Stimulated activated CD4-positive, alpha-beta T cell treated with anti-CD3 and anti-CD28 coated beads, Interleukin-12 subunit alpha, Interleukin-12 subunit beta, amount 100 ng/mL, for 4 hours (primary cell): ENCODE data around the gene DACT2.

Source experiments
- DNase-seq: peaks from one replicate; pipeline ENCODE4 v3.0.0-alpha.2; 2020

The DACT2 gene

GRCh38 chr6:168349718-168350210, 30.2 kb upstream of the DACT2 start:
- no peak for DNase-seq

DNA sequence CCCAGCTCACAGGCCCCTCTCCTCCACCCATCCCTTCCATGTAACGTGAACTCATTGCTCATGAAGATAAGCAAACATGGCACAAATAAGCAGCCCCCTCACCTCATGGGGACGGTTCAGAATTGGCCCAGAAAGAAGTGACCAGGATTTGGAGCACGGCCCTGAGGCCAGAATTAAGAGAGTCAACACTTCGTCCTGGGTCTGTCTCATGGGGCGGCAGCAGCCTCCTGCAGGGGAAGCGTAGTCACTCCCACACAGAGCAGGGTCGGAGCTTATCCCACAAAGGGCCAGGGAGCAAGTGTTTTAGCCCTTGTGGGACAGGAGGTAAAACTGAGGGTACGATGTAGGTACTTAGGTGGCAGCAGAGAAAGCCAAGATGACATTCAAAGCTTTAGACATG, 28.6 kb upstream of the DACT2 start:
- no peak for DNase-seq

DNA sequence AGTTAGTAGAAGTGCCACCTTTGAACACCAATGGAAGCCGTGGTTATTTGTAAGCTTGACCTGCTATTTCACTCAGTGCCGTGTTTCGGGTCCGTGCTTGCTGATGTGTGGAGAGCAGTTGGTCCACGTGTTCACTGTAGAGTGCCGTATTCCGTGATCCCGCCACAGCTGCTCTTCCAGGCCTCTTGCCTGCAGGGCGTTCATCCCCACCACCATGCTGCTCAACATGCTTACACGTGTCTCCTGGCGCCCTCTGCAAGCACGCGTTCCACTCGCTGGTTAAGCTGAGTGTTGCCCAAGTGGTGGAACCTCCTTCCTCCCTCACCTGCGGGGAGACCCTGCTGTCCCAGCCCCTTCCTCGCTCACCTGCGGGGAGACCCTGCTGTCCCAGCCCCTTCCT, 28.0 kb upstream of the DACT2 start:
- no peak for DNase-seq

- DNase-seq: no peak
Measured at GRCh38 chr6:168347053-168347452, 27.5 kb upstream of the DACT2 start.

DNA sequence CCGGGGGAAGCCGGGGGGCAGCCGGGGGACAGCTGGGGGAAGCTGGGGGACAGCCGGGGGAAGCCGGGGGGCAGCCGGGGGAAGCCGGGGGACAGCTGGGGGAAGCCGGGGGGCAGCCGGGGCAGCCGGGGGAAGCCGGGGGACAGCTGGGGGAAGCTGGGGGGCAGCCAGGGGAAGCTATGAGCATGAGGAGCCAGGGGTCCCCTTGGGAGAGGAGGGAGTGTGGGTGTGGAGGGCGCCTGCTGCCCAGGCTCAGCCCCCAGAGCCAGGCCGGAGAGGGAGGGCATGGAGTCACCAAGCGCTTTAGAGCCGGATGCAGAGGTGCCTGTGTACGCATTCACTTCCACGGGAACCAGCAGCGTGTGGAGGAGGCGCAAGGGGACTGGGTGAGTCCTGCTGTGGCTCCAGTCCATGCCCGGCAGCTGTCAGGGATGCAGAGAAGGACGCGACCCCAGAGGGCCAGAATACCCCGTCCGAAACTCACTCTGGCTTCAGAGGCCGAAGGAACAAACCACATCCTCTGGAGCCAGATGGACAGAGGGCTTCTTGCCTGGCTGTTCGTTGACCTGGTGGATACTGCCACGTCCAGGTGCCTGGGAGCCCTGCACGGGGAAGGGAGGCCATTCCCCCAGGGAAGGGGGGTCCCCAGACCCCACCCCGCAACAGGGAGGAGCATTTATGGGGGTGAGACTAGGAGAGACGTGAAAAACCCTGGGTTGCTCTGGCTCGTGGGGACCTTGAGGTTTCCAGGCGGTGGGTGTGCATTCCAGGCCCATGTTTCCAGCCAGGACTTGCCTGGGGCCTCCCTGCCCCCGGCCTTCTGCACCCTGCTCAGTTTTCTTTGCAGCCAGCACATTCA, 26.5 kb upstream of the DACT2 start:
- no peak for DNase-seq

GRCh38 chr6:168345266-168345665, 25.7 kb upstream of the DACT2 start:
- no peak for DNase-seq

DNA sequence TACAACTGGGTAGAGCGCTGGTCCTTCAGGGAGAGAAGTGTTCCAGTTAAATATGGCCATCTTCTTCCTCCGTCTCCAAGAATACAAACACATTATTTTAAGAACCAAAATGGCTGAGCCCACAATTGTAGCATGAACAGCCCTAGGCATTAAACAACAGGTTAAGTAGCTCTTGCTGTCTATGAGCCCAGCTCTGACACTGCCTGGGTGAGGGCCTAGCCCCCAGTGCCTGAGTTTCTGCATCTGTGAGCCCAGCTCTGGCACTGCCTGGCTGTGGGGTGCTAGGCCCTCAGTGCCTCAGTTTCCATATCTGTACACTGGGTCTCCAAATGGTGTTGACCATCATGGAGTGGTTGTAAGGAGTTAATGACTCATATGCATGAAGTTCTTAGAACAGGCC, 24.8 kb upstream of the DACT2 start:
- no peak for DNase-seq

DNA sequence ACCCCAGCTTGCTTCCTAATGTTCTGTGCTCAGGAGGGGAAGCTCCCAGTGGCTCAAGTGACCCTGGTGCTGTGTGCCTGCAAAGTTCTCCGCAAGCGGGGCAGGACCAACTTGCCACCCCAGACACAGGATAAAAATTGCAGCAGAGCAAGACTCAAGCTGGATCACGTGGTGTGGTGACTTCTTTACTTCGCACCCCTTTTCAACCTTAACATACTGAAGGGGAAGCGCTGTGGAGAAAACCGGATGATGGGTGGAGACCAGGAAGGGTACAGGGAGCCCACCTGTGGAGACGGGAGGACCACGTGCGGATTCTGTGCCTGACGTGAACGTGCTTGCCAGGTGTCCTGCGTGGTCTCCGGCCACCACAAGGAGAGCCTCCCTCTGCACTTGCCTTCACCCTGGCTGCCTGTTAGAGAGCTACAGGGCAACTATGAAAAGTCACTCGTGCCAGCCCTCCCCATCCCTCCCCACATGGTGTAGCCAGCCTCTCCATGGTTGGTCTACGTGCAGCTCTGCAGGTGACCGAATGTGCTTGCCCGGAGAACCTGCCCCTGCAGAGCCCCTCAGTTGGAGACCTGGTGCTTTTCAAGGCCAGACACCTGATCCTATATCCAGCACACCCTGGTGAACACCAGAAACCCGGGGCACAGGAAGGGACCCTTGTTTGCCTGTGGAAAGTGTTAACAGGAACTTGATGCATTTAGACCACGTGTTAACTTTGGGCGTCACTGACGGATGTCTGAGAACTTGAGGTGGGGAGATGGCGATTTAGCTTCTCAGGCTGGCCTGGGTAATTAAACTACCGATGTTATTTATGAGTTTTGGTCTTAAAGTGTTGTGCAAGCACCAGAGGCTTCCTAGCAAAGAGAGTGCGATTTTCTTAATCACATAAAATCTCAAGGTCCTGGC, 23.9 kb upstream of the DACT2 start:
- no peak for DNase-seq

DNA sequence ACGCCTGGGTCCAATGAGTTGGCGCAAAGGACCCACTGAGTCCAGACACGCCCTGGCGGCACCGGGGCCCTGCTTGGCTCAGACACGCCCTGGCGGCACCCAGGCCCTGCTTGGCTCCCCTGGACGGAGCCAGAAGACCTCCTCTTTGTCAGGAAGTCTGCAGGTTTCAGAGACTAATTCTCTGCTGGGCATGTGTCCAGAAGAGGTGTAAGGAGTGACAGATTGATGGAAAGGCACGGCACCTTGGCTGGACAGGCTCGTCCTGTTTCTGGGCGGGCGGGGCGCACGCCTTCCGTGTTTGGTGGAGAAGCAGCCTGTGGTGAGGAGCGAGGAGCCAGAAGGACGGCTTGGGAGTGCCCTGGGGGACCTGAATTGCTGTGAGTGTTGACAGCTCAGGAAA, 23.1 kb upstream of the DACT2 start:
- DNase-seq: no peak

DNA sequence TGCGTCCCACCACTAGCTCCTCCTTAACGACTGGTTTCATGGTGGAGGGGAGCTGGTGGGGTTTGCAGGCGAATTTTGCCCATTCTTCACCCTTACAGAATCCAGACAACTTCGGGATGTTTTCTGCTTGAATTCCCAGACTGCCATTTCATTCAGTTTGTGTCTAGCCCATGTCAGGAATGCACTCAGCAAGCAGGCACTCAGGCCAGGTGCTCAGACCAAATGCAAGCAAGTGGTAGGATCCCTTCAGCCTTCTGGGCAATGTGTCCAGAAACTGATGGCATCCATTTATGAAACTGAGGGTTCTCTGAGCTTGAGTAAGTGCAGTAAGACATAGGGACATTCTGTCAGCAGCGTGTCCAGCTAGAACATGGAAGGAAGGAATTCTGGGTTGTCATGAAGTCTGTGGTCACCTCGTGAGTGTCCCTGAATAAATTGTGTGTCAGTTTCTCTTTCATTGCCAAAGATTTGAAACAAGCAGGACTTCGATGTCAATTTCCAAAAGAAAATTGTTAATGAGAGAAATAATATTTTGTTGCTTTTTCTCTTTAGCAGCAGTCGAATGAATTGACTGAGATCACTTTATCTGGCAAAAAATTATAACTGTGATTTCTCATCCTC, 21.8 kb upstream of the DACT2 start:
- no peak for DNase-seq

GRCh38 chr6:168340819-168341218, 21.2 kb upstream of the DACT2 start:
- no peak for DNase-seq

GRCh38 chr6:168338777-168339176, 19.2 kb upstream of the DACT2 start:
- no peak for DNase-seq

- DNase-seq: no peak
Measured at GRCh38 chr6:168336967-168337366, 17.4 kb upstream of the DACT2 start.

GRCh38 chr6:168333989-168334388, 14.4 kb upstream of the DACT2 start:
- no peak for DNase-seq

DNA sequence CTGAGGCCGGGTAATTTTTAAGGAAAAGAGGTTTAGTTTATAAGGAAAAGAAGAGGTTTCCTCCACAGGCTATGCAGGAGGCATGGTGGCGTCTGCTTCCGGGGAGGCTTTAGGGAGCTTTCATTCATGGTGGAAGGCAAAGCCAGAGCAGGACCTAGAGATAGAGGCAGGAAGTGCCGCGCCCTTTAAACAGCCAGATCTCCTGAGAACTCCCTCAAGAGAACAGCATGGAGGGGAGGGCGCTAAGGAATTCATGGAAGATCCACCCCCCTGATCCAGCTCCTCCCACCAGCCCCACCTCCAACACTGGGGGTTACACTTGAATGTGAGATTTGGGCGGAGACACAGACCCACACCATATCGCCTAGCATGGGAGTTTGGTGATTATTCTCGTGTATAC, 13.9 kb upstream of the DACT2 start:
- no peak for DNase-seq

GRCh38 chr6:168333039-168333438, 13.5 kb upstream of the DACT2 start:
- no peak for DNase-seq

GRCh38 chr6:168332020-168332419, 12.4 kb upstream of the DACT2 start:
- no peak for DNase-seq

- DNase-seq: no peak
Measured at GRCh38 chr6:168331058-168331457, 11.5 kb upstream of the DACT2 start.

GRCh38 chr6:168330403-168330802, 10.8 kb upstream of the DACT2 start:
- no peak for DNase-seq

GRCh38 chr6:168328086-168328485, 8.5 kb upstream of the DACT2 start:
- no peak for DNase-seq

DNA sequence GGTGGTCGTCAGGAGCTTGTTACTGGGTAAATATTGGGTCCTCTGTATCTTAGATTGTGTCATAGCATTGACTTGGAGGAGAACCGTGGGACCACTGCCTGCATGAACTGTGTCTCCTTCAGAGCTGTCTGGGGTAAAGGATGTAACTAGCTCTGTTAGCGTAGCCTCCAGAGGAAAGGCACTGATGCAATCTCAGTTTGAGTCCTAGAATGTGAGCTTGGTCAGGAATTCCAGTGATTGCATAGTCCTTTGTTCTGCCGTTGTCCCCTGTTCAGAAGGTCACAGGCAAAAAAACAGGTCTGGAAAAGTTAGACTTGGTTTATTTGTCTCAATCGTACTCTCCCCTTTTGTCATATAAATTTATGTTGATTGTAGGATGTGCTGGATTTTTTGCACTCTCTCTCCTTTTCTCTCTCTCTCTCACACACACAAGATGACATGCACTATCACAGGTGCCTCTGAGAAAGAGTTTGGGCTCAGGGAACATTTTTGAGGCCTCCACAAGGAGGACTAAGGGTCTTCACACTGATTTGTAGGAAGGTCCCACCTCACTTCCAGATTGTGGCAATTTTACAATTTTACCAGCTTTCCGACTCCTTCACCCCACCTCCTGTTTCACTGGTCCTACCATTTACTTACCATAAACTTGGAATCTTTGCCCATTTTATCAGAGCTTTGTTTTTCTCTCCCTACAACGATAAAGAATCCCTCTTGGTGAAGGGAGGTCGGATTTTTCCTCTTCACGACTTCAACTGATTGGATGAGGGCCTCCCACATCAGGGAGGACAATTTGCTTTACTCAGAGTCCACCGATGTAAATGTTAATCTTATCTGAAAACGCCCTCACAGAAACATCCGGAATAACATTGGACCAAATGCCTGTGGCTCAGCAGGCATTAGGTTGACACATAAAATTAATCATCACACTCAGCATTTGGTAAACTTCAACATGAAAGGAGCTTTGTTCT, 7.0 kb upstream of the DACT2 start:
- no peak for DNase-seq

DNA sequence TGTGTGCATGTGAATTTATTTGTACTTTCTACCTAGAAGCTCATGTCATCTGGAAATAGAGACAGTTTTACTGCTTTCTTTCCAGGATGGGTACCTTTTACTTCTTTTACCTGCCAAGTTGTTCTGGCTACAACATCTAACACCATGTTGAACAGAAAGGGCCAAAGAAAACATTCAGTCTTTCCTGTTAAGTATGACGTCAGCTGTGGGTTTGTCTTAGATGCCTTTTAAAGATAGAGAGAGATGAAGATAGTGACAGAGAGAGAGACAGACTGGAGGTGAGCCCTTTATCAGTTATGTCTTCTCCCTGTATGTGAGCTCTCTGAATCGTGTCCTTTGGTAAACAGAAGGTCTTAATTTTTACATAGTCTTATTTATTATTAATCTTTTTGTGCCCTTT, 3.4 kb upstream of the DACT2 start:
- no peak for DNase-seq
